ENCODE data around the gene C1RL. TPM values are rescaled to one million over a fixed set of nuclear protein-coding genes. Genes with fewer than 3 reads are reported as not detected.

C1RL gene
- total RNA-seq, 6 experiments from 2014 or later, result 8.5 to 20.0 (median 15.8) TPM

DNA sequence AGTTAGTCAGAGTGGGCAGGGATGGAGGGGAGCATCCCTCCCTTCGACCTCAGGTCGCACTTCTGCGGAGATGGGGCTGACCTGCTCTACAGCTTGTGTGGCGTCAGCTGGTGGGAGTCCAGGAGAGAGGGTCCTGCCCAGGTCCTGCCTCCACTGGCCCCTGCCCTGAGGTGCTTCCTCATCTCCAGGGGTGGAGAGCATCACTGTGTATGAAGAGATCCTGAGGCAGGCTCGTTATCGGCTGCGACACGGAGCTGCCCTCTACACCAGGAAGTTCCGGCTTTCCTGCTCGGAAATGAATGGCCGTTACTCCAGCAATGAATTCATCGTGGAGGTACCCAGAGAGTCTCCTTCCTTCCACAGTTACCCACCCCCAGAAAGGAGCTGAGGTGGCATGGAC, 41.3 kb upstream of the C1RL start:
- Mint-ChIP-seq H3K4me3 (no peak overlapping the region), H3K27ac (no peak overlapping the region), H3K4me1 (ENCODE audit: low read depth) (peaks cover 26% of the 10 kb centered on the region), H3K9me3 (no peaks in the 10 kb centered on the region), H3K27me3 (ENCODE audit: insufficient read depth) (no peaks in the 10 kb centered on the region; the same call in none of the 2 replicates), H3K36me3 (ENCODE audit: low read depth) (no peaks in the 10 kb centered on the region)
- TF ChIP-seq, protein P1, sequence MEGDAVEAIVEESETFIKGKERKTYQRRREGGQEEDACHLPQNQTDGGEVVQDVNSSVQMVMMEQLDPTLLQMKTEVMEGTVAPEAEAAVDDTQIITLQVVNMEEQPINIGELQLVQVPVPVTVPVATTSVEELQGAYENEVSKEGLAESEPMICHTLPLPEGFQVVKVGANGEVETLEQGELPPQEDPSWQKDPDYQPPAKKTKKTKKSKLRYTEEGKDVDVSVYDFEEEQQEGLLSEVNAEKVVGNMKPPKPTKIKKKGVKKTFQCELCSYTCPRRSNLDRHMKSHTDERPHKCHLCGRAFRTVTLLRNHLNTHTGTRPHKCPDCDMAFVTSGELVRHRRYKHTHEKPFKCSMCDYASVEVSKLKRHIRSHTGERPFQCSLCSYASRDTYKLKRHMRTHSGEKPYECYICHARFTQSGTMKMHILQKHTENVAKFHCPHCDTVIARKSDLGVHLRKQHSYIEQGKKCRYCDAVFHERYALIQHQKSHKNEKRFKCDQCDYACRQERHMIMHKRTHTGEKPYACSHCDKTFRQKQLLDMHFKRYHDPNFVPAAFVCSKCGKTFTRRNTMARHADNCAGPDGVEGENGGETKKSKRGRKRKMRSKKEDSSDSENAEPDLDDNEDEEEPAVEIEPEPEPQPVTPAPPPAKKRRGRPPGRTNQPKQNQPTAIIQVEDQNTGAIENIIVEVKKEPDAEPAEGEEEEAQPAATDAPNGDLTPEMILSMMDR (IDR thresholded peaks at IDR 0.05), result no peak
- no peak for DNase-seq

DNA sequence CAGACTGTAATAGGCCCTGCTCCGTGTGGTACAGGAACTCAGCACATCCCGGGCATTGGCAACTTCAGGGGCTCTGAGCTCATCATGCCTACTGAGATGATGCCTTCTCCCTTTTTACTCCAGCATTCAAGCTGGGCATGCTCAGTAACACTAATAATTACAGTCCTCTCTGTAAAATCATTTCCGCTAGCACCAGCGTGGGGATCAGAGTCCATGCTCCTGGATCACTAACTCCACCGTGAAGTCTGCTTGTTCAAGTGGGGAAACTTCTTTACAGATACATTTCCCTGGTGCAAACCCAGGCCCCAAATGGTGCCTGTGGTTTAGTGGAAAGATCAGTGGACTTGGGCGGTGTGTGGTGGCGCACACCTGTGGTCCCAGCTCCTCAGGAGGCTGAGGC, 37.9 kb upstream of the C1RL start:
- H3K4me1 Mint-ChIP-seq (ENCODE audit: low read depth), result peaks cover 25% of the 10 kb centered on the region
- no peak overlapping the region for H3K27ac Mint-ChIP-seq
- DNase-seq, result no peak
- no peak overlapping the region for H3K4me3 Mint-ChIP-seq
- TF ChIP-seq, protein P1 (IDR thresholded peaks at IDR 0.05), result no peak
- H3K36me3 Mint-ChIP-seq (ENCODE audit: low read depth), result no peaks in the 10 kb centered on the region
- H3K27me3 Mint-ChIP-seq (ENCODE audit: insufficient read depth), result no peaks in the 10 kb centered on the region; the same call in none of the 2 replicates
- no peaks in the 10 kb centered on the region for H3K9me3 Mint-ChIP-seq

DNA sequence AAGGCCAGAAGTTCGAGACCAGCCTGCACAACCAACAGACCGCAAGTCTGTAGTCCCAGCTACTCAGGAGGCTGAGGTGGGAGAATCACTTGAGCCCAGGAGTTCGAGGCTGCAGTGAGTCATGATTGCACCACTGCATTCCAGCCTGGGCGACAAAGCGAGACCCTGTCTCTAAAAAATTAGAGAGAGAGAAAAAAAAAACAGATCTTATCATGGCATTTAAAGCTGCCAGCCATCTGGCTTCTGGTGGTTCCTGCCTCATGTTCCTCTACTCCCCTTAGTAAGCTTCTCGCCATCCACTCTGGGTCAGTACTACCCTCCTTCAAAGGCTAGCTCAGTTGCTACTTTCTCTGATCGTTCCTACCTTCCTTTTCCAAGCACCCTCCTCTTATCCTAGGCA, 37.2 kb upstream of the C1RL start:
- DNase-seq, result no peak
- H3K27me3 Mint-ChIP-seq (ENCODE audit: insufficient read depth), result no peaks in the 10 kb centered on the region; the same call in none of the 2 replicates
- no peaks in the 10 kb centered on the region for H3K36me3 Mint-ChIP-seq (ENCODE audit: low read depth)
- no peak overlapping the region for H3K27ac Mint-ChIP-seq
- H3K4me1 Mint-ChIP-seq (ENCODE audit: low read depth), result peaks cover 25% of the 10 kb centered on the region
- TF ChIP-seq, protein P1 (IDR thresholded peaks at IDR 0.05), result no peak
- H3K4me3 Mint-ChIP-seq, result no peak overlapping the region
- no peaks in the 10 kb centered on the region for H3K9me3 Mint-ChIP-seq

DNA sequence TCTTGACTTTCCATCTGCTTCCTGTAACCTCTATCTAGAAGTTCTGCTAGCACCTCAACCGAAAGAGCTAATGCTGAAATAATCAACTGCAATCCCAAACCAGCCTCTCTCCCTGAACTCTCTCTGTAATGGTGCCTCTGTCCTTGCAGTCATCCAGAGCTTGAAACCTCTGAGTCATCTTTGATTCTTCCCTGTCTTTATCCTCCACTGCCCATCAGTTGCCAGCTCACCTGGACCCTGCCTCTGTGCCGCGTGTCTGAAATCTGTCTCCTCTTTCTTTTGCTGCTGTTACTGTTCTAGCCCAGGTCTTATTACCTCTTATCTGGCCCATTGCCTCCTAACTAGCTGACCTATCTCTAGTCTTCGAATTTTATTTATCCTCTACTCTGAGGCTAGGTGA, 36.7 kb upstream of the C1RL start:
- TF ChIP-seq, protein P1 (IDR thresholded peaks at IDR 0.05), result no peak
- Mint-ChIP-seq H3K27ac (no peak overlapping the region), H3K4me1 (ENCODE audit: low read depth) (peaks cover 25% of the 10 kb centered on the region), H3K9me3 (no peaks in the 10 kb centered on the region), H3K36me3 (ENCODE audit: low read depth) (no peaks in the 10 kb centered on the region), H3K4me3 (no peak overlapping the region), H3K27me3 (ENCODE audit: insufficient read depth) (no peaks in the 10 kb centered on the region; the same call in none of the 2 replicates)
- DNase-seq, result no peak

DNA sequence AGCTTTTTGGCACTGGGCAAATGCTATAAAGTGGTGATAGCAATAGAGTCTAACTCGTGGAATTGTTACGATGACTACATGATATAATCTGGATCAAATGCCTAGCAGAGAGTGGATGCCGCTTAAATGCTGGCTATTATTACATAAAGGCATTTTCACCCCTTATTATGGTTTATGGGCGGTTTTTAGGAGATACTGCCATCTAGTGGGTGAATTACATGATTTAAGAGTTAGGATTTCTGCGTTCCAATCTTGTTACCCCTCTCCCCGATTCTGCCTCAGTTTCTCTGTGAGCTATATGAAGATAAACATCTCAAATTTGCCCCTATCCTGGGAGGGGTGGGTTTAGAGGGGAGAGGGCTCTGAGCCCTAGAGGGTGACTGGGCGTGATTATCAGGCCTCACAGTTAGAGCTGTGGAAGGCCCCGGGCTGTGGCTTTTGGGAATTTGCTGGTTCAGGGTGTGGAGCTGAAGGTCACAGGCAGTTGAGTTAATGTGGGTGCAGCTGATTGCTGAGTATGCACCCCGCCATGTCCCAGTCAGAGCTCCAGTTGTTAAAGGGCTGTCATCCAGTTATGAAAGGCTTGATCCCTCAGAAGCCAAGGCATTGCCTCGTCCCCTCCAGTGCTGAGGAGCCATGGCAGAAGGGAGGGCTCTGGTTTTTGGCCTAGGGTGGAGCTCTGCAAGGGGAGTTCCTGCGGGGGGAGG, 35.6 kb upstream of the C1RL start:
- Mint-ChIP-seq H3K9me3 (no peaks in the 10 kb centered on the region), H3K4me1 (ENCODE audit: low read depth) (peaks cover 25% of the 10 kb centered on the region), H3K27ac (no peak overlapping the region), H3K36me3 (ENCODE audit: low read depth) (no peaks in the 10 kb centered on the region), H3K27me3 (ENCODE audit: insufficient read depth) (no peaks in the 10 kb centered on the region; the same call in none of the 2 replicates), H3K4me3 (no peak overlapping the region)
- TF ChIP-seq, protein P1 (IDR thresholded peaks at IDR 0.05), result peak; percentile 83
- peak; percentile 21 for DNase-seq

All from HFFc6 (cell line).